Fibroblast of skin of right quadriceps (primary cell): ENCODE data around the gene SIK2.

Experiments used
- DNase-seq: peaks from one replicate; pipeline ENCODE4 v3.0.0-alpha.2; 2013

SIK2 gene

DNA sequence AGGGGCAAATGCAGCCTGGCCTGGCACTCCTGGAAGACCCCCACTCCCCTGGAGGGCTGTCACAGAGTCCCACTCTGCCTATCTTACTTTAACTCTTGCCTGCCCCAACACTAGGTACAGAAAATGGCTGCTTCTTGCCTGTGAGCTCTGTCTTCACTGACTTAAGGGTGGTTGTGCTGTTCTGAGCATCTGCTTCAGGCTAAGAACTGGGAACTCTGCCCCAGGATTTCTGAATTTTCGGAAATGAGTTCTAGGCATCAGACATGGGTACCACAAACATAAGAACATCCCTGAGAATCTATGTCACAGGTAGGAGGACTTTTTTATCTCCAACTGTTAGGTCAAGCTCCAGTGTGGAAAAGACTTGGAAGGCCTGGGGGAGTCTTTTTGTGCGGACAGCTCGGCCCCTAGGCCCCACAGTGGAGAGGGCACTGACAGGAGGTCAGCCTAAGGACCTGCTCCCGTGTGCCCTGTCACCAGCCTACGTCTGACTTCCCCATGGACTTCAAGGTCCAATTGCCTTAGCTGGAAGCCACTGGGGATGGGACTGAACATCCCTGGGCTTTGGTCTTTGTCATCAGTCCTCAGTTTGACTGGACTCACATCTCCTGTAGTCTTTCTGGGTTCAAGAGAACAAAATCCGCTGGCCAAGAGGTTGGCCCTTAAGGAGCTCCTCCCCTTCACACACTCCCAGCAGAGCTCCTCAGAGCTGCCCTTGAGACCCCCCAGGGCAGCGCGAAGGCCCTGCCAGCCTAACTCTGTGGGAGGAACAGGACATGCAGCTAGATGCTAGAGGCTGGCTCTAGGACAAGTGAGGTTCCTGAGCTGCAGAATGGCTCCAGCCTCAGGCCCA lies 132.1 kb downstream of the SIK2 start:
- no peak for DNase-seq

DNA sequence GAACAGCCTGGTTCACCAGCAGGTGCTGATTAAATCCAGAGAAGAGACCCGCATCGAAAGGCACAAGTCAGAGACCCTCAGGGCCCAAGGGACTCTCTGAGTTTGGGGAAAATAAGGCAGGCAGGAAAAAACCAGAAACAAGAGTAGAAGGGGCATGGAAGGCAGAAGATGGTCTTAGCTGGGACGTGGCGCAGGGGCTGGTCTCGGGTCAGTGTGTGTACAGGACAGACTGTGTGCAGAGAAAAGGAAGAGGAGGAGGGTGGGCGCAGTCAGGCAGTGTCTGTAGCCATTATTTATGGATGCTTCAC lies 132.7 kb downstream of the SIK2 start:
- DNase-seq = no peak

DNA sequence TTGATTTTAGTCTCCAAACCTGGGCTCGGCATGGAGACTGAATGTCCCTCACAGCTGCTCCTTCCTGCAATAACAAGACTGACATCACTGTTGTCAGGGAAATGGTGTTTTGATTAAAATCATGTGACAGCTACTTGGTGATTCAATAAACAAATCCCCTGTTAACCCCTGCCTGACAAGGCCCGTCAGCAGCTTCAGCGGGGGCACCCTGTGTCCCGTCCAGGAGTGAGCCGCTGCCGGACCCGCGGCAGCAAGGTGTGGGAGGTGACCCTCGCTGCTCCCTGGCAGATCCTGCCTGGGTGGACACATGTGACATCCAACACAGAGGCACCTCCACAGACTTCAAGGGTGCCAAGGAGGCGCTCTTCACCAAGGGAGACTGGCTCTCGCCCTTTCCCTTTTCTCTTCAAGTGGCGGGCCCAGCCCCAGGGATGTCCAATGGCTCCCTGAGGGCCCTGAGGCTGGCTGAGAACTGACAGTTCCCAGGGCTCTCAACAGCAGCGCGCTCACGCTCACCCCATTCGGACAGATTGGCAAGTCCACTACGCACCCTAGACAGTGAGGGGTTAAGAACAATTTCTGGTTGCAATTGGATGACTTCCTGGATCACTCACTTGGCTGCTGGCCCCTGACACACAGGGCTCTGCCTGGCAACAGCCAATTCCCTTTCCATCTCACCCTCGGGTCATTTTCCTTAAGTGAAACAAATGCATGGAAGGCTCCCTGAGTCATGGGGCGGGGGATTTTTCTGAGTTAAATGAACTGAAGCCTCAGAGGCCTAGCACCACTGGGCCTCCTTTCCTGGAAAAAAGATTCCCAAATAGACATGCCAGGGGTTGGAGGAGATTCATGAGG lies 133.2 kb downstream of the SIK2 start:
- DNase-seq = peak; percentile 95

DNA sequence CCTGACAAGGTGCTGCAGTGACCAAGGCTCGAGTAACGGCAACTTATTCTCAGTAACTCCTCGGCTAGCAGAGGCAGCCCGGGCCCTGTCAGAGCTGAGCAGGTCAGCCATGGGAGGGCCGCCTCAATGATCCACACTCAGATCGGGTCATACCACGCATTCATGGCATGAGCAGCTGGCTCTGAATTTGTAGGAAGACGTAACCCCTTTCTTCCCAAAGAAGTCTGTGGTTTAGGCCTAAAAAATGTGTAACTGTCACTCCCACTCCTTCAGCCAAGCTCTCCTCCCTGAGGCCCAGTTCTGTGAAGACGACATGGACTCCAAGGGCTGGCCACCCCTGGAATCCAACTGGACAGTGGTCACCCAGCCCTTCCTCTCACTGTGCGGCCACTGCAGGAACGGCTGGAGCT lies 133.9 kb downstream of the SIK2 start:
- DNase-seq = peak; percentile 62

DNA sequence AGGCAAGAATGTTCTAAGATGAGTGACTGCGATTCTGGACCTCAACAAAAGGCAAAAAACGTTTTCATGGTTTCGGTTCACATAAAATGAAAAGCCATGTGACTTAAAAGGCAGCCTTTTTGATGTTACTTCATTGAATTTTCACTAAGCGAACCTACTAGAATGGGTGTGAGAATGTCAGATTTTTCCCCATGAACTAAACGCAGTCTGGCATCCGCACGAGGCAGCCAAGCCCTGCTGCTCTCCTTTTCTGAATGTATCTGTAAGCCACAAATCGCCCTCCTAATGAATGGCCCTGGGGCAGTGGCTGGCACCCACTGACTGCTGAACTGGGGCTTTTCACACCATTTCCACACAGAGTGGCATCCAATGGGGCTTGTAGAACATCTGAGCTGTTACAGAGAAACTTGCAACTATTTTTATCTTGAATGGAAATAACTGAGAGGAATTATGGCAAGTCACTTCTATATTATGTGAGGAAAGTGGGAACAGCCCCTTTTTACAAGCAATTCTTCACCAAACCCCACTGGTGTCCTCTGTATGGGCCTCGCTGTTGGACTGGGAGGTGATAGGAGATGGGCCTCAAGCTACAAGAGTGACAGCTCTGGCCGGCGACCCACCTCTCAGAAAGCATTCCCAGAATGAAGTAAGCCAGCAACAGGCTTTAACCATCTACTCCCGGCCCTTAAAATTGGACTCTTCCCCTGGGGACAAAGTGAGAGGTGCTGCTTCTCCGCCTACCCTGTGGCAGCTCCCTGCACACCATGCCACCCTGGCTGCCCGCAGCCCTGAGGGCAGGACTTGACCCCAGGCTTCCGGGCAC lies 134.6 kb downstream of the SIK2 start:
- no peak for DNase-seq

DNA sequence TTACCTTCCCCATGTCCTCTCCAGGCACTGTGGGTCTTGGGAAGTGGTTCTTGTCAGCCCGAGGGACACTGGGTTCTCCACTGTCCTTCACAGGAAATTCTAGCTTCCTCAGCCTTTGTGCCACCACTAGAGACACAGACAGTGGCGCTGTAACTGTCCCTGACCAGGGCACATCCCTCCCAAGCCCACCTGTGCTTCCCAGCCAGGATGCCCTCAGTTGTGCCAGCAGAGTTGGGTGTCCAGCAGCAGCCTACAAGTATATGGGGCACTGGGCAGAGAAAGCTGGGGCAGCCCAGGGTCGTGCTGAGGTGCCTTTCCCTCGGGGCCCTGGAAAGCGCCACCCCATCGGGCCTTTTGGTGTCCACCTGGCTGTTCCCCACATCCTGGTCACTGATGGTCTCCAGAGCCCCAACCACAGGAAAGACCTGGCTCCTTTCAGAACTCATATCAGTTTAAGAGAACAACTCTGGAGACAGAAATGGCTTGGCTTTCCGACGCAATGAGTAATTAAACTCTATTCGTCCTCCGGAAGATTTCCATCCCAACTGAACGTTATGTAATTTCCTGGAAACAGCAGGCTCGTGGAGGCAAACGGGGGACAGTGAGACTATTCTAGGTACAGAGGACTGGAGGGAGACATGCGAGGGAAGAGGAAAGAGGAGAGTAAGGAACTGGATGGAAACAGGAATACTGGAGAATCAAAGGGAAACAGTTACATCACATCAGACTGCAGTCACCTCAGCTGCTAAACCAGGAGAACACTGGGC lies 135.4 kb downstream of the SIK2 start:
- no peak for DNase-seq

DNA sequence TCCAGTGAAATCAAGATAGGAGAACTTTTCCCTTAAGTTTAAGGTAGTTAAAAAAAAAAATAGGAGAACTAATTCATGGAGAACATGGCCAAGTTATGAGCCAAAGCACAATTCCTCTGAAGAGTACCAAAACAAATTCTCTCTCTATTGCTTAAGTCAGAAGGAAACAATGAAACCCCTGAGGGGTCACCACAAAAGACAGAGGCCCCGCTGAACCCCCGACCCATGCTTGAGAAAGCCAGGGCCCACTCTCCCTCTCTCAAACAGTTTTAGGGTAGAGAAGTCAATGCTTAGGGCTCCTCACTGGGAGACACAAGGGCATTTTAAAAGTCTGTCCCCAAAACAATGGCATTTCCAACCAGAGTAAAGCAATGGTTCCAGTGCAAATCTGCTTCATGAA lies 137.1 kb downstream of the SIK2 start:
- DNase-seq = no peak

DNA sequence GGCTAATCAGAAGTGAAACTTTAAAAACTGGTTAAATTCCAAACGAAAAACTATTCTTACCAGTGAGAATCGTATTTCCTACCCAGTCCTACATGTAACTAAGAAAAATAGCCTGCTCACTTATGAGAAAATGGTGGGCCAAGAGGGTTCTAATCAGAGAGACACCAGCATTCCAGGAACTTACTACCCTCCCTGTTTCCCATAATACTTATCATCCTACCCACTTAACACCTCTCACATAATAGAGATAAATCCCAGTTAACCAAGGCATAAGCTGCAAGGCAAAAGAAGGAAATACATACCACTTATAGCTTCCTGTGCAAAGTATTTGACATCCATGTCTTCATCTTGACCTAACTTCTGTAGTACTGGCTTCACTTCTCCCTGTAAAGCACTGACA lies 139.5 kb downstream of the SIK2 start:
- no peak for DNase-seq

DNA sequence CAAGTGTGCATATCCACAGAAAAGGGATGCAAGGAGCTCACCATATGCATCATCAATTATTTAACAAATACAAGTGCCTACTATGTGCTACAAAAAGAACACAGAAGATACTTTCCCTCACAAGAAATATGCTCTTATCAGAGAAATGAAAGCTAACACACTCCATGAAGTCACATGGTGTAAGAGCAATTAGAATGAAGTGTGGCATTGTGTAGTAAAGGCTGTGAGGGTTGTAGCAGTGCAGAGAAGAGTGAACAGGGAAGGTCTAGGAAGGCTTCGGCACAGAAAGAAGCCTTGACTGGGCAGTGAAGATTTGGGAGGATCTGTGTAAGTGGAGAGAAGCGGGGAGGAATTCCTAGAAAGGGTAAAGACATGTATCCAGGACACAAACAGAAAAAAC lies 141.5 kb downstream of the SIK2 start:
- DNase-seq = no peak

DNA sequence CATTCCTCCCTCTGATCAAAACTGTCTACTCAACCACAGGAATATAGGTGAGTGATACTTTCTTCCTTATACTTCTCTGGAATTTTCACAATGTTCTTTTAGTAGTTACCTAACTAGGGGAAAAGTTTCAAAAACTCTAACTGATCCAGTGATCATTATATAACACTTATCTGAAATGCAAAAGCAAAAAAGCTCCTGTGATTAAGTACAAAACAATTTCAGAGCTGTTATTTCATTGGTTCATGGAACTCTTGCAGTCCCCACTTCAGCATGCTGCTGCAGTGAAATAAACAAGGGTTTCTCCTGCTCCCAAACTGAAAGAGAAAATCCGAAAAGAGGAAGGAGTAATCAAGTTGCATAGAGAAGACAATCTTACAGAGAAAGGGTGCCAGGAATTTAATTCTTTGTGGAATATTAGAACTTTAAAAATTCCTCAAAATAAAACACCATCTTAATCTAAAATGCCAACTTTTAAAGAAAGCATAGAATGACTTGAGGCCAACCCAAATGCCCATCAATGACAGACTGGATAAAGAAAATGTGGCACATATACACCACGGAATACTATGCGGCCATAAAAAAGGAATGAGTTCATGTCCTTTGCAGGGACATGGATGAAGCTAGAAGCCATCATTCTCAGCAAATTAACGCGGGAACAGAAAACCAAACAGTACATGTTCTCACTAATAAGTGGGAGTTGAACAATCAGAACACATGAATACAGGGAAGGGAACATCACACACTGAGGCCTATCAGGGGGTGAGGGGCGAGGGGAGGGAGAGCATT lies 143.7 kb downstream of the SIK2 start:
- peak; percentile 60 for DNase-seq

DNA sequence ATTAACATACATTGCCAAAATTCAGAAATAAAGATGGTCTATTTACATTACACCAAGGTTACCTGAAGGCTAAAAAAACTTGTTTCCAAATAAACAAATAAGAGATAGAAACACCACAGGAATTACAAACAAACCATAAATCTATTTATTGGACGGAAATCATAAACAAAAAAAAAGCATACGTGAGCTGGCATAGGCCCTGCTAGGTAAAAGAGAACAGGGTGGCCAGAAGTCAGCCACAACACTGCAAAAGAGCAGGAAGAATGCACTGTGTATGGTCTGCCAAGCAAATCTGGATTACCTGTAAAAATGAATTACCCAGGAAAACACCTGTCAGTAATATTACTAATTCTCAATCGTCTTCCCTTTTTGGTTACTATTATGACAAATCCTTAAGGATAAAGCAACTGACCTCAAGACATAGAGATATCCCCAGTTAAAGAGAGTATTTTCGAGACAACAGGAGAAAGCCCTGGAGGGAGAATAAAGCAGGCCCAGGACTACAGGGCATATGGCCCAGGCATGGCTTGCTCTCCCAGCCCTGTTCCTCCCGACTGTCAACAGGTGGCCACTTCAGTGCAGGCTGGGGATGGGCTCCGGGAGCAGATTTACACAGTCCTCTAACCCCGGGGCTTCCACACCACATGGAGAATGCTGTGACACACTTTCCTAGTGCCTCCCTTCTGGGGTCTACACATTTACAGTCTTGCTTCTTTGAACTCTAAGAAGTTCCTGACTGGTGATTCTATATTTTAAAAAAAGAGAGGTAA lies 146.0 kb downstream of the SIK2 start:
- DNase-seq = no peak

DNA sequence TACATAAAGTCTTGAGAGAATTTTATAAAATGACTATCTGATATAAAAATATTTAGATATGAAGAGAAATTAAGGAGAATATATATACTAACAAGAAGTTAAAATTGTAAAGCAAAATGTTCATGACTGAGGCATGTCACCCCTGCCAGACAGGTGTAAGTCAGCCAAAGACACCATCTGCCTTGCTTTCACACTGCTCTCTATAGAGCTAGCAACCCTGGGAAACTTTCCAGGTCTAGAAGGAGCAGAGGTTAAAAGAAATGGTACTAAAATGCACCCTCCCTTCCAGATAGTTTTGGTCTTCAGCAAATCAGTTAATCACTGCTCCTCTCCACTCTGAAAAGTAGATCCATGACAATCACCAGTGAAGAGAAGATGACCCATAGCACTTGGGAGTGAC lies 147.4 kb downstream of the SIK2 start:
- DNase-seq = no peak

DNA sequence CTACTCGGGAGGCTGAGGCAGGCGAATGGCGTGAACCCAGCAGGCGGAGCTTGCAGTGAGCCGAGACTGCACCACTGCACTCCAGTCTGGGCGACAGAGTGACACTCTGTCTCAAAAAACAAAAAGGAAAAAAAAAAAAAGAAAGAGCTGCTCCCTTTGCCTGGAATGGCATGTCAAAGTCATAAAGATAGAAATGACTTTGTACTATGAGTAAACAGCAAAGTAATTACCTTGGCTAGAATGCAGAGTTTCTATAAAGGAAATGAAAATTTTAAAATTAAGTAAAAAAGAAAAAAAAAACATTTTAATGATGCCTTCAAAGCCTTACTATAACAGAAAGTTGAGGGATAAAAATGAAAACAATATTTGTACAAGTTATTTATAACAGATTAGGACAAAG lies 153.8 kb downstream of the SIK2 start:
- DNase-seq = no peak

DNA sequence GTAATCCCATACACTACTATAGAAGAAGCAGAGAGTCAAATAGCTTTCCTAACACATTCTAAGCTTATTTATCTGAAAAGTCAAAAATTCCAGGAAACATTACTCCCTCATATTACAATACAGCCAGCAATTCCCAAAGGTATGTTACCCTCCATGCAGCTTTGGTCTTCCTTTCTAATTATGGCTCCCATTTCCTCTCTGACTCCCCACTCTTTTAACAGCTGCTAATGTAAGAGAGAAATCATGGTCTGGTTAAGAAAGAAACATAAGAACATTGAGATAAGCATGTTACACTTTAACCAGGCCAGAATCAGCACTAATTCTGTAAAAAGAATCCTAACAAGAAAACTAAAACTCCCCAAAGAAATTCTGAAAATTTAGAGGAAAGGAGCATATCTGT lies 157.1 kb downstream of the SIK2 start:
- DNase-seq = no peak

DNA sequence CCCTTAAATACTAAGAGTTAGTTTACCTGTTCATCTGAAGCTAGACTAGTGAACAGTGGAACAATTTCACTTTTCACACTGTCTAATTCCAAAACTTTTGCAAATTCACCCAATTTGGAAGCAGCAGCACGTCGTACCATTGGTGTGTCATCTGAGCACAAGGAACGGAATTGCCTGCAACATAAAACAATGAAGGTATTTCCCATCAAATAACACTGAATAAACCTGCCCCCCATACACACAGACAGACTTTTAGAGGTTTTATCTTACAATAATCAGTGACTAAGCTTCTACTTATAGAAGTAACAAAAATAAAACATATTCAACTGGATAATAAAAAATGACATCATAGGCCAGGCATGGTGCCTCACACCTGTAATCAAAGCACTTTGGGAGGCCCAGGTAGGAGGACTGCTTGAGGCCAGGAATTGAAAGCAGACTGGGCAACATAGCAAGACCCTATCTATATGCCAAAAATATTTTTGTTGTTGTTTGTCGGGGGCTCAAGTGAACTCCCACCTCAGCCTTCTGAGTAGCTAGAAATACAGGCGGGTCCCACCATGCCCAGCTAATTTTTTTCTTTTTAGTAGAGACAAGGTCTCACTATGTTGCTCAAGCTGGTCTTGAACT lies 157.6 kb downstream of the SIK2 start:
- no peak for DNase-seq

DNA sequence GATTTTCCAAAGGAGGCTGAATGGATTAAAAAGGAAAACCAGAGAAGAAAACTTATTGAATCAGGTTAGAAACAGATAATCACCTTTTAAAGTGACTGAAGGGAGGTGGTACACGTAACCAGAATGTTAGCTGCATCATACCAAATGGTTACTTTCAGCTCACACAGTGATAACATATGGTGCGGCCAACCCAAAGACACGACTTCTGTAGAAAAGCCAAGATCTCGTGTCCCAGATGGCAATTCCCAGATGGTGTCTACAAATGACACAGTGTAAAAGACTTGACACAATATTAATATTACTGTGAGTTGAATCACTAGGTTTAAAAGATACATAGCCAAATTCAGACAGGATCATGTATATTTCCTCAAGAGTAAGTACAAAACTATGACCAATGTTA lies 158.8 kb downstream of the SIK2 start:
- DNase-seq = no peak

DNA sequence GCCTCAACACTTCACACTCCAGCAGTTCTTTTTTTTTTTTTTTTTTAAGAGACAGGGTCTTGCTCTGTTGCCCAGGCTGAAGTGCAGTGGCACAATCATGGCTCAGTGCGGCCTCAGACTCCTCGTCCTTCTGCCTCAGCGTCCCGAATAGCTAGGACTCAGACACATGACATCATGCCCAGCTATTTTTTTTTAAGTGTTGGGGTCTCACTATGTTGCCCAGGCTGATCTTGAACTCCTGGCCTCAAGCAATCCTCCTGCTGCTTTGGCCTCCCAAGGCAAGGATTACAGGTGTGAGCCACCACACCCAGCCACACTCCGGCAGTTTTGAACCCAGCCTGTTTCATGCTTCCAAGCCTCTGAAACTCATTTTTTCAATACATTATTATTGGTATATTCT lies 160.3 kb downstream of the SIK2 start:
- DNase-seq = no peak

DNA sequence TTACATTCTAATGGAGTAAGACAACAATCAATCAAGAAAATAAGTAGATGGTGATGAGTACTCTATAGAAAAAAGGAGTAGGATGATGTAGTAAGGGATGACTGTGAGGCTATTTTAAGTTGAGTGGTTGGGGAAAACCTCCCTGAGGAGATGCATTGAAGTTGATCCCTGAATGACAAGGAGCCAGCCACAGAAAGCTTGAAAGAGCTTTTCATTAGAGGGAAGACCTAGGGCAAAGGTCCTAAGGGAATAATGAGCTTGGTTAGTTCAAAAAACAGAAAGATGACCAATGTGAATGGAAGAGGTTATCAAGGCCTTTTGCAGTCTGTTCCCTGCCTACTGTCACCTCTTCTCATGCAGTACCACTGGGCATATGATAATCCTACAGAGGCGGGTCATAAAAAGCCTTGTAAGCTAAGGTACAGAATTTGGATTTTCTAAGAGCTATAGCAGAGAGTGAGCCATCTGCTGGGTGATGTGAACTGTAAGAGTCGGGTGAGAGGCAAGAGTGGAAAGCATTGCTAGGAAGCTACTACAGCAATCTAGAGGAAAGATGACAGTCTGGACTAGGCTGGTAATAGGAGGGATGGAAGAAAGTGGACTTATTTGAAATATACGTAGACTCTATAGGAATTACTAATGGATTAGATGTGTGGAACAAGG lies 160.9 kb downstream of the SIK2 start:
- DNase-seq = no peak

DNA sequence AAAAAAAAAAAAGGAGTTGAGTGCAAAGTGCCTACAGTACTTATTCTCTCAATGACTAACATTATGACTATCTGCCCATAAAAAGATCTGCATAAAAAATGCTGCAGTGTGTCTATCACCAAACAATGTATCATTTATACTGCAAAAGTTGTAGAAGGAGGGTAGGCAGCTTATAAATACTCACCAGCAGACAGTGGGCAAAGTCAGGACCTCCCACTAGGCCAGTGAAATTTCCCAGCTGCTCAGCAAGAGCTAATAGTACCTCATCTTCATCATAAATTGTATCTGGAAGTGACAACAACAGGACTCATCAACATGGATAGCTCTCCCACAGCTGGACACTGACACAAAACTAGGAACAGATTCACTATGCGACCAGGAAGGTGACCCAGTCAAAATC lies 162.4 kb downstream of the SIK2 start:
- peak; percentile 41 for DNase-seq
